Neural cell (in vitro differentiated cells): Measurements from ENCODE around the gene PRKRIP1. TPM values are rescaled to one million over a fixed set of nuclear protein-coding genes. Genes with fewer than 3 reads are reported as not detected.

Experiments used
- H2AFZ ChIP-seq: fragments of 200-600, 300-800 bp; sonication (generic), shearing (Covaris generic); 2 replicates; pipeline ENCODE4 v1.6.0; 2014; ENCODE audit warnings: low read depth, mild to moderate bottlenecking, antibody characterized with exemption, low read length, moderate library complexity
- H3F3A ChIP-seq: fragments of 200-600 bp; shearing (Covaris generic); 2 replicates; pipeline ENCODE4 v1.6.1; 2016; ENCODE audit warnings: mild to moderate bottlenecking, moderate library complexity, mixed read lengths, antibody characterized with exemption, low read length; ENCODE audit not compliant: insufficient read depth, poor library complexity, severe bottlenecking
- H3K27ac ChIP-seq: fragments of 200-600, 300-800 bp; sonication (generic), shearing (Covaris generic); 2 replicates; pipeline ENCODE4 v1.5.1; 2014; ENCODE audit warnings: mild to moderate bottlenecking, low read length, moderate library complexity
- H3K27me3 ChIP-seq: fragments of 300-800, 200-600 bp; sonication (generic), shearing (Covaris generic); 2 replicates; pipeline ENCODE4 v1.6.0; 2014; ENCODE audit warnings: mild to moderate bottlenecking, low read depth, low read length, moderate library complexity; ENCODE audit not compliant: insufficient read depth
- H3K36me3 ChIP-seq: fragments of 300-800, 200-600 bp; sonication (generic), shearing (Covaris generic); 2 replicates; pipeline ENCODE4 v1.5.1; 2014; ENCODE audit warnings: mild to moderate bottlenecking, antibody characterized with exemption, low read length, moderate library complexity; ENCODE audit not compliant: insufficient read depth
- H3K4me2 ChIP-seq: fragments of 300-800, 200-600 bp; sonication (generic), shearing (Covaris generic); 2 replicates; pipeline ENCODE4 v1.6.0; 2014; ENCODE audit warnings: mild to moderate bottlenecking, low read length
- H3K4me3 ChIP-seq: fragments of 300-800, 200-600 bp; sonication (generic), shearing (Covaris generic); 2 replicates; pipeline ENCODE4 v1.5.1; 2014; ENCODE audit warnings: mild to moderate bottlenecking, low read length, moderate library complexity
- H3K79me2 ChIP-seq: fragments of 200-600 bp; shearing (Covaris generic); replicated peaks from 2 replicates; pipeline ENCODE4 v1.6.0; 2014; ENCODE audit warnings: mild to moderate bottlenecking, low read length, moderate library complexity; ENCODE audit not compliant: insufficient read depth
- H3K9ac ChIP-seq: fragments of 300-800, 200-600 bp; sonication (generic), shearing (Covaris generic); 2 replicates; pipeline ENCODE4 v1.6.1; 2016; ENCODE audit warnings: mild to moderate bottlenecking, low read length, mixed read lengths
- H3K9me2 ChIP-seq: fragments of 200-600 bp; shearing (Covaris generic); 2 replicates; pipeline ENCODE4 v1.6.1; 2016; ENCODE audit warnings: mild to moderate bottlenecking, low read length, mixed read lengths; ENCODE audit not compliant: insufficient read depth
- H3K9me3 ChIP-seq: fragments of 200-600, 300-800 bp; sonication (generic), shearing (Covaris generic); 2 replicates; pipeline ENCODE4 v1.6.1; 2016; ENCODE audit warnings: mild to moderate bottlenecking, mixed run types, low read length, moderate library complexity, mixed read lengths
- H4K20me1 ChIP-seq: fragments of 200-600 bp; shearing (Covaris generic); 2 replicates; pipeline ENCODE4 v1.6.1; 2016; ENCODE audit warnings: mild to moderate bottlenecking, mixed run types; ENCODE audit not compliant: insufficient read depth
- EP300 ChIP-seq: fragments of 450-650 bp; conservative IDR thresholded peaks from 2 replicates; pipeline ENCODE4 v1.6.1; 2014; ENCODE audit warnings: antibody characterized with exemption, mild to moderate bottlenecking, moderate library complexity; ENCODE audit not compliant: poor library complexity, severe bottlenecking
- EZH2 ChIP-seq: fragments of 200-600, 300-800 bp; shearing (Covaris generic), sonication (generic); IDR thresholded peaks from 2 replicates; pipeline ENCODE4 v1.6.1; 2014; ENCODE audit warnings: antibody characterized with exemption, low read length, borderline replicate concordance, mild to moderate bottlenecking; ENCODE audit not compliant: insufficient read depth, poor library complexity, severe bottlenecking
- MXI1 ChIP-seq: fragments of 450-650 bp; conservative IDR thresholded peaks from 2 replicates; pipeline ENCODE4 v1.6.1; 2014; ENCODE audit warnings: antibody characterized with exemption, mild to moderate bottlenecking; ENCODE audit not compliant: poor library complexity, severe bottlenecking
- POLR2AphosphoS5 ChIP-seq: IDR thresholded peaks from 2 replicates; pipeline ENCODE4 v1.6.1; 2012
- RAD21 ChIP-seq: fragments of 450-650 bp; conservative IDR thresholded peaks from 2 replicates; pipeline ENCODE4 v1.6.1; 2014; ENCODE audit warnings: antibody characterized with exemption, mild to moderate bottlenecking, moderate library complexity
- SMC3 ChIP-seq: fragments of 450-650 bp; conservative IDR thresholded peaks from 2 replicates; pipeline ENCODE4 v1.6.1; 2014; ENCODE audit warnings: antibody characterized with exemption, mild to moderate bottlenecking, moderate library complexity; ENCODE audit not compliant: poor library complexity
- TAF1 ChIP-seq: IDR thresholded peaks from 2 replicates; pipeline ENCODE4 v1.6.1; 2012; ENCODE audit warnings: low read depth
- polyA plus RNA-seq: library from polyadenylated mRNA; depleted of rRNA; stranded (reverse); fragments of >200 nt; gene quantifications from 2 replicates; pipeline ENCODE4 v1.2.3, GENCODE V29; 2014
- TF ChIP-seq, protein P1 (sequence below): fragments of 450-650 bp; IDR thresholded peaks from 2 replicates; pipeline ENCODE4 v1.5.1; 2014; ENCODE audit warnings: antibody characterized with exemption, mild to moderate bottlenecking, moderate library complexity; ENCODE audit not compliant: poor library complexity, severe bottlenecking
- TF ChIP-seq, protein P2 (sequence below): IDR thresholded peaks from 2 replicates; pipeline ENCODE4 v1.6.1; 2012; ENCODE audit warnings: borderline replicate concordance

Gene PRKRIP1
- polyA plus RNA-seq, 1 donor from 2014 or later = 113 TPM

DNA sequence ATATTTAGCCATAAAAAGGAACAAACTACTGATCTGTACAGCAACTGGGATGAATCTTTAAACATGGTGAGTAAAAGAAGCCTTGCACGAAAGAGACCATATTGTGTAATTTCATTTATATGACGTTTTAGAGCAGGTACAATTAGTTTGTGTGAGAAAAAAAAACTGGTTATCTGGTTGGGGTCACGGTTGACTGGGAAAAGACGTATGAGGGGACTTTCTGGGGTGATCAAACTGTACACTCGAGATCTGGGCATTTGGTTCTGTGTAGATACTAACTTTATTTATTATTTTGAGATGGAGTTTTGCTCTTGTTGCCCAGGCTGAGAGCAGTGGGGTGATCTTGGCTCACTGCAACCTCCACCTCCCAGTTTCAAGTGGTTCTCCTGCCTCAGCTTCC lies 4.2 kb downstream of the PRKRIP1 start:
- Histone ChIP-seq H4K20me1 (no peaks in the 10 kb centered on the region), H3K36me3 (peaks cover 3% of the 10 kb centered on the region)

DNA sequence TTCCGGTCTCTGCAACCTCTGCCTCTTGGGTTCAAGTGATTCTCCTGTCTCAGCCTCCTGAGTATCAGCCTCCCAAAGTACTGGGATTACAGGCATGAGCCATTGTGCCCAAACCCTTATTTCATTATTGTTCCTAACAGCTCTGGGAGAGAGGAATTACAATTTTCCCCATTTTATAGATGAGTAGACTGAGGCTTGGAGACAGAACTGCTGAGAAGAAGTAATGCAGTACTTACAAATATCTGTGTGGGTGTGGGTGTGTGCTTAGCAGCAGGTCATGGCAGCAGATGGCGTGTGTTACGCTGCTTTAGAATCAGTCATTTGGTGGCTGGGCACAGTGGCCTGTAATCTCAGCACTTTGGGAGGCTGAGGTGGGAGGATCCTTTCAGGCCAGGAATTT lies 7.4 kb downstream of the PRKRIP1 start:
- peaks cover 17% of the 10 kb centered on the region for H3K36me3 ChIP-seq
- H3K9ac ChIP-seq = no peak overlapping the region
- H4K20me1 ChIP-seq = no peaks in the 10 kb centered on the region
- H3K9me2 ChIP-seq = no peaks in the 10 kb centered on the region
- H3K9me3 ChIP-seq = no peaks in the 10 kb centered on the region
- no peak overlapping the region for H3K27ac ChIP-seq
- TF ChIP-seq POLR2AphosphoS5 = no peak
- TF ChIP-seq RAD21 = no peak
- no peak for TF ChIP-seq EP300
- TF ChIP-seq, protein P1, sequence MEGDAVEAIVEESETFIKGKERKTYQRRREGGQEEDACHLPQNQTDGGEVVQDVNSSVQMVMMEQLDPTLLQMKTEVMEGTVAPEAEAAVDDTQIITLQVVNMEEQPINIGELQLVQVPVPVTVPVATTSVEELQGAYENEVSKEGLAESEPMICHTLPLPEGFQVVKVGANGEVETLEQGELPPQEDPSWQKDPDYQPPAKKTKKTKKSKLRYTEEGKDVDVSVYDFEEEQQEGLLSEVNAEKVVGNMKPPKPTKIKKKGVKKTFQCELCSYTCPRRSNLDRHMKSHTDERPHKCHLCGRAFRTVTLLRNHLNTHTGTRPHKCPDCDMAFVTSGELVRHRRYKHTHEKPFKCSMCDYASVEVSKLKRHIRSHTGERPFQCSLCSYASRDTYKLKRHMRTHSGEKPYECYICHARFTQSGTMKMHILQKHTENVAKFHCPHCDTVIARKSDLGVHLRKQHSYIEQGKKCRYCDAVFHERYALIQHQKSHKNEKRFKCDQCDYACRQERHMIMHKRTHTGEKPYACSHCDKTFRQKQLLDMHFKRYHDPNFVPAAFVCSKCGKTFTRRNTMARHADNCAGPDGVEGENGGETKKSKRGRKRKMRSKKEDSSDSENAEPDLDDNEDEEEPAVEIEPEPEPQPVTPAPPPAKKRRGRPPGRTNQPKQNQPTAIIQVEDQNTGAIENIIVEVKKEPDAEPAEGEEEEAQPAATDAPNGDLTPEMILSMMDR = no peak
- TF ChIP-seq EZH2 = no peak
- TF ChIP-seq TAF1 = no peak
- TF ChIP-seq MXI1 = no peak
- TF ChIP-seq, protein P2, sequence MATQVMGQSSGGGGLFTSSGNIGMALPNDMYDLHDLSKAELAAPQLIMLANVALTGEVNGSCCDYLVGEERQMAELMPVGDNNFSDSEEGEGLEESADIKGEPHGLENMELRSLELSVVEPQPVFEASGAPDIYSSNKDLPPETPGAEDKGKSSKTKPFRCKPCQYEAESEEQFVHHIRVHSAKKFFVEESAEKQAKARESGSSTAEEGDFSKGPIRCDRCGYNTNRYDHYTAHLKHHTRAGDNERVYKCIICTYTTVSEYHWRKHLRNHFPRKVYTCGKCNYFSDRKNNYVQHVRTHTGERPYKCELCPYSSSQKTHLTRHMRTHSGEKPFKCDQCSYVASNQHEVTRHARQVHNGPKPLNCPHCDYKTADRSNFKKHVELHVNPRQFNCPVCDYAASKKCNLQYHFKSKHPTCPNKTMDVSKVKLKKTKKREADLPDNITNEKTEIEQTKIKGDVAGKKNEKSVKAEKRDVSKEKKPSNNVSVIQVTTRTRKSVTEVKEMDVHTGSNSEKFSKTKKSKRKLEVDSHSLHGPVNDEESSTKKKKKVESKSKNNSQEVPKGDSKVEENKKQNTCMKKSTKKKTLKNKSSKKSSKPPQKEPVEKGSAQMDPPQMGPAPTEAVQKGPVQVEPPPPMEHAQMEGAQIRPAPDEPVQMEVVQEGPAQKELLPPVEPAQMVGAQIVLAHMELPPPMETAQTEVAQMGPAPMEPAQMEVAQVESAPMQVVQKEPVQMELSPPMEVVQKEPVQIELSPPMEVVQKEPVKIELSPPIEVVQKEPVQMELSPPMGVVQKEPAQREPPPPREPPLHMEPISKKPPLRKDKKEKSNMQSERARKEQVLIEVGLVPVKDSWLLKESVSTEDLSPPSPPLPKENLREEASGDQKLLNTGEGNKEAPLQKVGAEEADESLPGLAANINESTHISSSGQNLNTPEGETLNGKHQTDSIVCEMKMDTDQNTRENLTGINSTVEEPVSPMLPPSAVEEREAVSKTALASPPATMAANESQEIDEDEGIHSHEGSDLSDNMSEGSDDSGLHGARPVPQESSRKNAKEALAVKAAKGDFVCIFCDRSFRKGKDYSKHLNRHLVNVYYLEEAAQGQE = no peak
- TF ChIP-seq SMC3 = no peak
- H2AFZ ChIP-seq = no peak overlapping the region
- H3K4me3 ChIP-seq = no peak overlapping the region
- no peak overlapping the region for H3K4me2 ChIP-seq
- H3K79me2 ChIP-seq = no peaks in the 10 kb centered on the region
- H3K27me3 ChIP-seq = no peaks in the 10 kb centered on the region
- H3F3A ChIP-seq = no peaks in the 10 kb centered on the region

More for the DNA sequence above, 4.2 kb downstream of the PRKRIP1 start:
- no peaks in the 10 kb centered on the region for H3K9me3 ChIP-seq
- peaks cover 3% of the 10 kb centered on the region for H3F3A ChIP-seq
- no peak overlapping the region for H3K4me3 ChIP-seq
- H3K4me2 ChIP-seq = no peak overlapping the region
- H2AFZ ChIP-seq = no peak overlapping the region
- no peaks in the 10 kb centered on the region for H3K9me2 ChIP-seq
- peaks cover 6% of the 10 kb centered on the region for H3K79me2 ChIP-seq
- TF ChIP-seq EP300 = no peak
- TF ChIP-seq SMC3 = no peak
- no peak for TF ChIP-seq RAD21
- TF ChIP-seq, protein P2 = no peak
- TF ChIP-seq TAF1 = no peak
- no peak for TF ChIP-seq EZH2
- no peak for TF ChIP-seq POLR2AphosphoS5
- TF ChIP-seq, protein P1 = no peak
- H3K27ac ChIP-seq = no peak overlapping the region
- H3K9ac ChIP-seq = no peak overlapping the region
- no peaks in the 10 kb centered on the region for H3K27me3 ChIP-seq
